Putamen (tissue), 1 donor: Measurements from ENCODE around the gene PLA2G2D.

Experiments
- DNase-seq: peaks from one replicate; pipeline ENCODE4 v3.0.0-alpha.2; 2016; ENCODE audit warnings: low spot score

PLA2G2D gene

GRCh38 chr1:20119347-20119746 lies at the start of gene PLA2G2D:
Gene PLA2G2D (minus strand): TSS chr1:20119536. CDS start chr1:20119498, 38 bp downstream.
- no peak for DNase-seq

- DNase-seq, result no peak
Observed at GRCh38 chr1:20168564-20169491, 49.5 kb upstream of the PLA2G2D start.

DNA sequence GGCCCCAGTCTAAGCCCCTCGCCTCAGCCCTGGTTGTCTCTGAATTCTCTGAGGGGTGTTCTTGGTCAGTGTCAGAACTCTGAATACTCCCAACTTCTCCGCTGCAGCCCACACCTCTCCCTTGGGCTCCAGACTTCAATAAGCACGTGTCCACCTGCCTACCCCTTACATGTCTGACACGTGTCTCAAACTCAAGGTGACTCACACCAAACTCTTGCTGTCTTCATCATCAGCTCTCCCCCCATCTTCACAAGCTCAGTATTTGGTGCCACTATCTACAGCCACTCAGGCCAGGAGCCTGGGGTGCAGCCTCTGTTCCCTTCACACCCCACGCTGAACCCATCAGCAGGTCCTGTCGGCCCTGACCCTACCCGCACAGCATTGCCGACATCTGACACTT lies 47.8 kb upstream of the PLA2G2D start:
- no peak for DNase-seq

GRCh38 chr1:20166051-20166450 lies 46.7 kb upstream of the PLA2G2D start:
- DNase-seq, result no peak

- DNase-seq, result no peak
Observed at GRCh38 chr1:20165522-20165951, 46.2 kb upstream of the PLA2G2D start.

DNA sequence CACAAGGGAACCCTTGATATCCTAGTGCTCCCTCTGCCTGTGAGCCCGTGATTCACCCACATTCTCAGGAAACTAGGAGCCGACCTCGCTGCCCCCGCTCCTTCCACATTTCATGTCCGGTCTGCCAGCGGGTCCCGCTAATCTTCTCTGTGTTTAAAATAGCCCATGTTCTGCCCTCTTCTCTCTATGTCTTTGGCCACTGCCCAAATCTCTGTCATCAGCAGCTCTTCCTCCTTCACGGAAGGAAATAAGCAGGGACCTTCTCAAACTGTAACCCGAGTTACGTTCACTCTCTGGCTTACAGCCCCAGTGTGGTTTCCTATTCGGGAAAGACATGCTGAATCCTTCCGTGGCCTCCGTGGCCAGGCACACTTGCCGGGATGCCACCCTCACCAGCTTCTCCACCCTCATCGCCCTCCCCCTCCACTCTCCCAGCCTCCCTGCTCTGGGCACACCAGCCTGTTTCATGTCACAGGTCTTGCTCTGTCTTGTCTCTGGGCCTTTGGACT lies 45.4 kb upstream of the PLA2G2D start:
- peak; percentile 41 for DNase-seq

DNA sequence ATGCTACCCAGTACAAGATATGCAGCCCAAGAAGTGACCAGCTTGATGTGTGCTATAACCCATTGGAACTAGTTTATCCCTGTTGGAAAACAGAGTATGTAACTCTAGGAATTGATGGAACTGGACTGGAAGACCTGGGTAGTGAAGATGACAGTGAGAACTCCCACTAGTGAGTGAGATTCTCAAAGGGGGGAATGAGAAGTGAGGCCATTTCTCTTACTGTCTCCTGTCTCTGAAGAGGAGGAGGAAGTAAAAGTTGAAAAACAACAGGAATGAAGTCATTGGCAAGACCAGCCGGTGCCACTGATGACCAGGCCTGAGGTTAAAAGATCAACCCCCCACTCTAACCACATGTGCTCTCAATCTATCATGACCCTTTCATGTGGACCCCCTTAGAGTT lies 40.7 kb upstream of the PLA2G2D start:
- DNase-seq, result no peak

- no peak for DNase-seq
Observed at GRCh38 chr1:20158358-20159070, 39.2 kb upstream of the PLA2G2D start.

GRCh38 chr1:20154301-20154831 lies 35.0 kb upstream of the PLA2G2D start:
- DNase-seq, result no peak

DNA sequence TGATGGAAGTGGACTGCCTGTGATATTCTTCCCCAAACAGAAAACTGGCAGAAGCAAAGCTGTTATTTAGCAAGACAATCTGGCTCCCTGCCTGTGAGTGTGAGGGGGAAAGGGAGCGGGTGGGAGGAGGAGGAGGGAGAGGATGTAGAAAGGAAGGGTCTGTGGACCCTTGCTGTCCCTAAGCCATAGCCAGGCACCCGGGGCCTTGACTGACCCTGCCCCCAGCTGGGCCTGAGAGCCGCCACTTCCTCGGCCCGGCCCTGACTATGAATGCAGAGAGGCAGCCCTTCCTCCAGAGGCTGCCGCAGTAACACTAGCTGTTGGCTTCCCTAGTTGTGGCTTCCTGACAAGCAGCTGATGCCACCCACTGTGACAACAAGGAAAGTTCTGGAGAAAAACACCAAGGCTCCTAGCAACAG lies 33.7 kb upstream of the PLA2G2D start:
- DNase-seq, result peak; percentile 40

GRCh38 chr1:20152599-20152930 lies 33.2 kb upstream of the PLA2G2D start:
- DNase-seq, result no peak

- DNase-seq, result peak; percentile 65
Observed at GRCh38 chr1:20151906-20152598, 32.7 kb upstream of the PLA2G2D start.

GRCh38 chr1:20150969-20151368 lies 31.6 kb upstream of the PLA2G2D start:
- no peak for DNase-seq

- DNase-seq, result no peak
Observed at GRCh38 chr1:20150326-20150705, 31.0 kb upstream of the PLA2G2D start.

DNA sequence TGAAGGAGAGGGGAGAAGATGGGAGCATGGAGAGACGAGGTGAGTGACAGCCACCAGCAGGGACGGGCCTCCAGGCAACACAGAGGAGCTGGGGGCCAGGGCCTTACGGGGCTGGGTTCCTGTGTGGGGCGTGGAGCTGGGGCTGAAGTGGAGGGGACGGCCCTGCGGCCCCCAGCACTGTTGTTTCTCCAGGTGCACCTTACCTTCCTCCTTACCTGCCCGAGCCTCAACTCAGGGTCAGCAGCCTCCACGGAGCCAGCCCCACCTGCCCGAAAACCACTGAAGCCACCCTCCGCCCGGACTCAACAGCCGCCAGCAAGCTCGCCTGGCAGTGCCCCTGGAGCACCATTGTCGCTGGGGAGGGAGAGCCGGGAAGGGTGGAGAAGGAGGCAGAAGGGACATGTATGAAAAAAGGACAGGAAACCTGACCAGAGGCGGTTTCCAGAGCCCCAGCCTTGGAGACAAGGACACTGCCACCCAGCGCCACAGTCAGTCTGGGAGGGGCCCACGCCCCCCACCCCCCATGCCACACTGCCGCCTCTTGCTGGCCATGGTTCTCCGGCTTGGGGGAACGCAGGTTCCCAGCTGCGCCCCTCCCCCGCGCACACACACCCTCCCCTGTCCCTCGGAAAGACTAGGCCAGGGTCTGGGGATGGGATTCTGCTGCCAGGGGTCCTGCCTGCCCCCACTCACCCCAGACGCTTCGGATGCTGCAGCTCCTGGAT lies 30.4 kb upstream of the PLA2G2D start:
- DNase-seq, result no peak

GRCh38 chr1:20148571-20149500 lies 29.5 kb upstream of the PLA2G2D start:
- DNase-seq, result no peak

- DNase-seq, result no peak
Observed at GRCh38 chr1:20147846-20148570, 28.7 kb upstream of the PLA2G2D start.

DNA sequence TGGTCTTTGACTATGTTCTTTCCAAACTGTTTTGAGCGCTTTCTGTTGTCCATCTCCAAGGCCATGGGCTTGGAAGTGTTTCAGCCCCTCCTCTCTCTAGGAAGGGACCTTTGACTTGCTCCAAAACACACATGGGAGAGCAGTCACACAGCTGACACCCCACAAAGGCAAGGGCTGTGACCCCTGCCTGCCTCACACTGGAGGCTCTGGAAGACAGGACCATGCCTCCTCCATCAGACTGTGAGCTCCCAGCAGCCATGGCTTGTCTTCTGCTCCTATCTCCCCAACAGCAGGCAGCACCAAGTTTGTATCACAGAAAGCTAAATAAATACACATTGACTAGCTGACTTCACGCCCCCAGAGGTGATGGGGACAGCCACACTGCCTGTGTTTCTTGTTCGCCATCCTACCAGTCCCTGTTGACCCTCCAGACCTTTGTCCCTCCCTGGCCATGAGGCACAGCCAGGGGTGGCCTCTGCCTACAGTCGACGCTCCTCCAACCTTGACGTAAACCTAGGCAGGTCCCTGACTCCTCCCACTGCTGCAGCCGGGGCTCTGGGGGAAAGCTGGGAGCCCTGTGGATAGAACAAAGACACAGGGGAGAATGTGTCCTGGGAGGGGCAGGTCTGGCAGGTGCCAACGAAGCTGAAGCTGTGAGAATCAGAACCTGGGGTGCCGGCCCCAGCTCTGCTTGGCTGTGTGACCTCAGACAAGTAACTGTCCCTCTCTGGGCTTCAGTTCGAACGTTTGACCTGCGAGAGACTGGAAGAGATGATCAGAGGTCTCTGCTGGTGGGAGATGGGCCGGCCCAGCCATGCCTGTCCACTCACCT lies 24.6 kb upstream of the PLA2G2D start:
- no peak for DNase-seq

DNA sequence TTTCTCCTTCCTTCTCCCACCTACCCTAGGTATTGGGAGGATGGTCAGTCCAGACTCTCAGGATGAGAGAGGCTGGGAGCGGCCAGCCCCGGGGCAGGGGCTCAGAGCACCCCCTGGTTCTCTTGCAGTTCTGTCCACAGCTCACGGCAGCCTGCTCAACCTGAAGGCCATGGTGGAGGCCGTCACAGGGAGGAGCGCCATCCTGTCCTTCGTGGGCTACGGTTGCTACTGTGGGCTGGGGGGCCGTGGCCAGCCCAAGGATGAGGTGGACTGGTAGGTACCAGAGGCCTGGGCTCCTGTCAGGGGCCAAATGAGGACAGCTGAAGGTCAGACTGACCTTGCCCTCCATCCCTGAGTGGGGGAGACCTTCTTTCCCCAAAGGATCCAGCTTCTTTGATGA lies 24.0 kb upstream of the PLA2G2D start:
- DNase-seq, result no peak
